ENCODE results near the gene WDR93.

DNA sequence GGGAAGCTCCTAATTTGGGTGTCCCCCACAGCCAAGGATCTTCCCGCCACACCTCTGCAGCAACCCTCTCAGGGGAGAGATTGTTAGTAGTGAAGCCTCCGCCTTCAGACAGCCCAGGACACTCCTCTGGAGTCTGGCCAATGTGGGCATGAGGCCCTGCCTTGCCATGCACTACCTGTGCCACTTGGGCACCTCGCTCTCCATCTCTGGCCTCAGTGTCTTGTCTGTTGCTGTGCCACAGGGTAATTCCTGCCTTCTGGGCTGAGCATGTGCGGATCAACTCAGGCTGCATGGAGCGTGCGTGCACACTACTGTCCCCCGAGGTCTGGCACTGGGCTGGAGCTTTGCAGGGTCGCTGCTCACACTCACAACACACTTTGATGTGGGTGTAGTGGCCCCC lies 68.4 kb downstream of the WDR93 start:
- TF ChIP-seq, protein P1, sequence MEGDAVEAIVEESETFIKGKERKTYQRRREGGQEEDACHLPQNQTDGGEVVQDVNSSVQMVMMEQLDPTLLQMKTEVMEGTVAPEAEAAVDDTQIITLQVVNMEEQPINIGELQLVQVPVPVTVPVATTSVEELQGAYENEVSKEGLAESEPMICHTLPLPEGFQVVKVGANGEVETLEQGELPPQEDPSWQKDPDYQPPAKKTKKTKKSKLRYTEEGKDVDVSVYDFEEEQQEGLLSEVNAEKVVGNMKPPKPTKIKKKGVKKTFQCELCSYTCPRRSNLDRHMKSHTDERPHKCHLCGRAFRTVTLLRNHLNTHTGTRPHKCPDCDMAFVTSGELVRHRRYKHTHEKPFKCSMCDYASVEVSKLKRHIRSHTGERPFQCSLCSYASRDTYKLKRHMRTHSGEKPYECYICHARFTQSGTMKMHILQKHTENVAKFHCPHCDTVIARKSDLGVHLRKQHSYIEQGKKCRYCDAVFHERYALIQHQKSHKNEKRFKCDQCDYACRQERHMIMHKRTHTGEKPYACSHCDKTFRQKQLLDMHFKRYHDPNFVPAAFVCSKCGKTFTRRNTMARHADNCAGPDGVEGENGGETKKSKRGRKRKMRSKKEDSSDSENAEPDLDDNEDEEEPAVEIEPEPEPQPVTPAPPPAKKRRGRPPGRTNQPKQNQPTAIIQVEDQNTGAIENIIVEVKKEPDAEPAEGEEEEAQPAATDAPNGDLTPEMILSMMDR (IDR thresholded peaks at IDR 0.05; ENCODE audit: low read length): no peak
- no peak for TF ChIP-seq EZH2 (optimal IDR thresholded peaks at IDR 0.05; ENCODE audit: low read depth, low read length)
- no peak for TF ChIP-seq EZH2phosphoT487 (IDR thresholded peaks at IDR 0.05; ENCODE audit: low read length)

Measured in MM.1S (cell line).